ENCODE measurements around the gene LIPA.

Gene LIPA

GRCh38 chr10:89215511-89215910, 36.1 kb downstream of the LIPA start:
- H3K27me3 ChIP-seq (ENCODE audit: control insufficient read depth in 1 of 2, insufficient read depth in 1 of 2, low read length in 2 of 2): no peaks in the 10 kb centered on the region
- no peak overlapping the region for H3K27ac ChIP-seq (ENCODE audit: low read length, poor library complexity, severe bottlenecking)
- H3K4me1 ChIP-seq (ENCODE audit: control insufficient read depth, insufficient read depth, low read depth, low read length): no peaks in the 10 kb centered on the region
- H3K14ac ChIP-seq (ENCODE audit: low read length in 2 of 2): no peak overlapping the region
- no peak overlapping the region for H2AK5ac ChIP-seq (ENCODE audit: low read length, severe bottlenecking)
- H4K8ac ChIP-seq (ENCODE audit: low read length): no peak overlapping the region
- no peak overlapping the region for H3K4me2 ChIP-seq (ENCODE audit: low read length, poor library complexity, severe bottlenecking)
- H3K23ac ChIP-seq (ENCODE audit: low read length in 2 of 2): no peak overlapping the region
- no peak overlapping the region for H2BK15ac ChIP-seq (ENCODE audit: low read depth, poor library complexity, severe bottlenecking)
- H2BK120ac ChIP-seq (ENCODE audit: low read depth, low read length): no peak overlapping the region
- no peak for DNase-seq
- no peak overlapping the region for H3K18ac ChIP-seq (ENCODE audit: low read depth in 1 of 2, low read length in 2 of 2)
- WGBS: 100% methylated on average over 1 of the region's 1 CpG
- peak overlapping the region; percentile 26 for H3K9ac ChIP-seq (ENCODE audit: low read length)
- no peaks in the 10 kb centered on the region for H3K79me1 ChIP-seq (replicated peaks; ENCODE audit: low read length, poor library complexity, severe bottlenecking)
- H3K36me3 ChIP-seq (ENCODE audit: control insufficient read depth in 1 of 2, insufficient read depth in 2 of 2, low read depth in 1 of 2, low read length in 2 of 2): peaks cover 3 to 46% of the 10 kb centered on the region in 2 experiments
- no peaks in the 10 kb centered on the region for H3K9me3 ChIP-seq (ENCODE audit: control insufficient read depth, low read length)
- no peak overlapping the region for H3K4me3 ChIP-seq (ENCODE audit: insufficient read depth in 1 of 2, low read depth in 1 of 2, low read length in 2 of 2)
- no peak overlapping the region for H4K91ac ChIP-seq (ENCODE audit: low read length)
- H3K4ac ChIP-seq (ENCODE audit: low read depth in 1 of 2, low read length in 2 of 2): no peak overlapping the region
- H2BK12ac ChIP-seq (ENCODE audit: low read length in 2 of 2): no peak overlapping the region
- no peak overlapping the region for H2AFZ ChIP-seq (ENCODE audit: low read depth, low read length)
- H2BK5ac ChIP-seq (ENCODE audit: low read depth, low read length, poor library complexity, severe bottlenecking): no peak overlapping the region

DNA sequence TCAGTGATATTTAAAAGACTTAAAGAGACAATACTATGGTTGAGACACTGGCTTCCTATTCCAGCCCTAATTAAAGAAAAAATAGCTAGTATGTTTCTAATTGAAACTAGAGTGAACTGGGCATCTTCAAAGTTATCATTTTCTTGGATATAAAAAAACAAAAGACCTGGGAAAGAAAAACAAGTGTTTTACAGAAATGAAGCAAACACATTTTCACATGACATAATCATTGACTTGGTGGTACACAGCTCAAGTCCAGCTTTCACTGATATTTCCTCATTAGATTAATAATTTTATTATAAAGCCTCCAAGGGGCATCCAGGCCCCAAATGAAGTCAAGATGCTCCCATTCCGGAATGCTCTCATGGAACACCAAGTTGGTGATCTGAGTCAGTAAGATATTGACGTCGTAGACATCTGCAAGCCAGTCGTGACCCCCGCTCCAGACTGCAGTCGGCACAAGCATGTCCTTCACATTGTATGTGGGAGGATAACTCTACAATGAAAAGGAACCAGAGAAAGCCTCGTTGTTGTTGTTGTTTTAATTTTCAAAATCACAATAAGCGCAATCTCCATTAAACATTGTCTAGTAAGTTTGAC, 36.9 kb downstream of the LIPA start:
- Histone ChIP-seq H2BK12ac (ENCODE audit: low read length in 2 of 2) (no peak overlapping the region), H2AFZ (ENCODE audit: low read depth, low read length) (no peak overlapping the region), H3K18ac (ENCODE audit: low read depth in 1 of 2, low read length in 2 of 2) (no peak overlapping the region), H3K9ac (ENCODE audit: low read length) (no peak overlapping the region), H3K14ac (ENCODE audit: low read length in 2 of 2) (no peak overlapping the region), H3K79me1 (replicated peaks; ENCODE audit: low read length, poor library complexity, severe bottlenecking) (no peaks in the 10 kb centered on the region), H2BK120ac (ENCODE audit: low read depth, low read length) (no peak overlapping the region), H3K36me3 (ENCODE audit: control insufficient read depth in 1 of 2, insufficient read depth in 2 of 2, low read depth in 1 of 2, low read length in 2 of 2) (peaks cover 3 to 38% of the 10 kb centered on the region in 2 experiments), H2AK5ac (ENCODE audit: low read length, severe bottlenecking) (no peak overlapping the region), H3K9me3 (ENCODE audit: control insufficient read depth, low read length) (no peaks in the 10 kb centered on the region), H2BK5ac (ENCODE audit: low read depth, low read length, poor library complexity, severe bottlenecking) (no peak overlapping the region), H3K4me3 (ENCODE audit: insufficient read depth in 1 of 2, low read depth in 1 of 2, low read length in 2 of 2) (no peak overlapping the region), H3K4me1 (ENCODE audit: control insufficient read depth, insufficient read depth, low read depth, low read length) (no peaks in the 10 kb centered on the region), H3K27me3 (ENCODE audit: control insufficient read depth in 1 of 2, insufficient read depth in 1 of 2, low read length in 2 of 2) (peaks cover 0 to 5% of the 10 kb centered on the region in 2 experiments), H4K8ac (ENCODE audit: low read length) (no peak overlapping the region), H3K27ac (ENCODE audit: low read length, poor library complexity, severe bottlenecking) (no peak overlapping the region), H2BK15ac (ENCODE audit: low read depth, poor library complexity, severe bottlenecking) (no peak overlapping the region), H3K4me2 (ENCODE audit: low read length, poor library complexity, severe bottlenecking) (no peak overlapping the region), H3K23ac (ENCODE audit: low read length in 2 of 2) (no peak overlapping the region), H3K4ac (ENCODE audit: low read depth in 1 of 2, low read length in 2 of 2) (no peak overlapping the region), H4K91ac (ENCODE audit: low read length) (no peak overlapping the region)
- DNase-seq: no peak
- 97% methylated on average over 7 of the region's 8 CpGs for WGBS

GRCh38 chr10:89213191-89213808, 38.3 kb downstream of the LIPA start:
- WGBS: 61% methylated on average over 4 of the region's 8 CpGs
- H3K36me3 ChIP-seq (ENCODE audit: control insufficient read depth in 1 of 2, insufficient read depth in 2 of 2, low read depth in 1 of 2, low read length in 2 of 2): peaks cover 0 to 31% of the 10 kb centered on the region in 2 experiments

DNA sequence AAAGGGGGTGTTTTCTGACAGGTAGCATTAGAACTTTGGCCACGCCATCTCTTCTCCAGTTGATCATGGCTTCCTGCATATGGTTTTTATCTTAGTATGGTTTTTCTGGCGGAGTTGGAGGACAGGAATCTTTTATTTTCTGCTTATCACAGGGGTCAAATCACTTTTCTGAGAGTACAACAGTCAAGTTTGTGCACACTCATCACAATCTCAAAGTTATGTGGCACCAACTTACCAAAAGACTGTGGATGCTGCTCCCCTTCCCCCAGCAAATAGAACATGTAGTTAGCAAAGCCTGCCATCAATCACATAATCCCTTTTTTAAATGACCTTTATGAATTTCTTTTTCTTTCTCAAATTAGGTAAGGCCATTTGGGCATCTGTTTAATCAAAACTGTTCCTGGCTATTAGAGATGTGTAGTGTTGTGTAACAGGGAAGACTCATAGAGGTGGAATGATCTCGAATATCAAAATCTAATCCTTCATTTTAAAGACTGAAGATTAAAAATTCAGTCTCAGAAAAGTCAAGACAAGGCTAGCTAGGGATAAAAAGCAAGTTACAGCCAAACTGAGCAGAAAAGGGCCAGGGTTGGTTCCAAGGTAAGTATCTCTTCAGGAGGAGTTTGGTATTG, 40.7 kb downstream of the LIPA start:
- Histone ChIP-seq H3K79me1 (replicated peaks; ENCODE audit: low read length, poor library complexity, severe bottlenecking) (no peaks in the 10 kb centered on the region), H2AFZ (ENCODE audit: low read depth, low read length) (no peak overlapping the region), H3K9me3 (ENCODE audit: control insufficient read depth, low read length) (no peaks in the 10 kb centered on the region), H3K27me3 (ENCODE audit: control insufficient read depth in 1 of 2, insufficient read depth in 1 of 2, low read length in 2 of 2) (peaks cover 4 to 32% of the 10 kb centered on the region in 2 experiments), H2BK15ac (ENCODE audit: low read depth, poor library complexity, severe bottlenecking) (no peak overlapping the region), H3K36me3 (ENCODE audit: control insufficient read depth in 1 of 2, insufficient read depth in 2 of 2, low read depth in 1 of 2, low read length in 2 of 2) (peaks cover 0 to 26% of the 10 kb centered on the region in 2 experiments), H2BK5ac (ENCODE audit: low read depth, low read length, poor library complexity, severe bottlenecking) (no peak overlapping the region), H3K4ac (ENCODE audit: low read depth in 1 of 2, low read length in 2 of 2) (no peak overlapping the region), H3K18ac (ENCODE audit: low read depth in 1 of 2, low read length in 2 of 2) (no peak overlapping the region), H4K91ac (ENCODE audit: low read length) (no peak overlapping the region), H3K9ac (ENCODE audit: low read length) (no peak overlapping the region), H2BK120ac (ENCODE audit: low read depth, low read length) (no peak overlapping the region), H2AK5ac (ENCODE audit: low read length, severe bottlenecking) (no peak overlapping the region), H3K23ac (ENCODE audit: low read length in 2 of 2) (no peak overlapping the region), H3K4me2 (ENCODE audit: low read length, poor library complexity, severe bottlenecking) (no peak overlapping the region), H3K4me1 (ENCODE audit: control insufficient read depth, insufficient read depth, low read depth, low read length) (peaks cover 16% of the 10 kb centered on the region), H4K8ac (ENCODE audit: low read length) (no peak overlapping the region), H3K14ac (ENCODE audit: low read length in 2 of 2) (no peak overlapping the region), H3K4me3 (ENCODE audit: insufficient read depth in 1 of 2, low read depth in 1 of 2, low read length in 2 of 2) (no peak overlapping the region), H3K27ac (ENCODE audit: low read length, poor library complexity, severe bottlenecking) (no peak overlapping the region), H2BK12ac (ENCODE audit: low read length in 2 of 2) (no peak overlapping the region)
- DNase-seq: no peak
- WGBS: 100% methylated on average over 2 of the region's 3 CpGs

More at GRCh38 chr10:89213191-89213808, 38.3 kb downstream of the LIPA start:
- Histone ChIP-seq H3K4me3 (ENCODE audit: insufficient read depth in 1 of 2, low read depth in 1 of 2, low read length in 2 of 2) (no peak overlapping the region), H3K27me3 (ENCODE audit: control insufficient read depth in 1 of 2, insufficient read depth in 1 of 2, low read length in 2 of 2) (peaks cover 0 to 15% of the 10 kb centered on the region in 2 experiments), H3K18ac (ENCODE audit: low read depth in 1 of 2, low read length in 2 of 2) (no peak overlapping the region), H3K9ac (ENCODE audit: low read length) (no peak overlapping the region), H2BK15ac (ENCODE audit: low read depth, poor library complexity, severe bottlenecking) (no peak overlapping the region), H2BK120ac (ENCODE audit: low read depth, low read length) (no peak overlapping the region), H2BK12ac (ENCODE audit: low read length in 2 of 2) (no peak overlapping the region), H4K91ac (ENCODE audit: low read length) (no peak overlapping the region), H3K9me3 (ENCODE audit: control insufficient read depth, low read length) (no peaks in the 10 kb centered on the region), H3K4ac (ENCODE audit: low read depth in 1 of 2, low read length in 2 of 2) (no peak overlapping the region), H2AK5ac (ENCODE audit: low read length, severe bottlenecking) (no peak overlapping the region), H2AFZ (ENCODE audit: low read depth, low read length) (no peak overlapping the region), H3K4me2 (ENCODE audit: low read length, poor library complexity, severe bottlenecking) (no peak overlapping the region), H3K79me1 (replicated peaks; ENCODE audit: low read length, poor library complexity, severe bottlenecking) (no peaks in the 10 kb centered on the region), H3K23ac (ENCODE audit: low read length in 2 of 2) (no peak overlapping the region), H4K8ac (ENCODE audit: low read length) (no peak overlapping the region), H2BK5ac (ENCODE audit: low read depth, low read length, poor library complexity, severe bottlenecking) (no peak overlapping the region), H3K27ac (ENCODE audit: low read length, poor library complexity, severe bottlenecking) (no peak overlapping the region), H3K4me1 (ENCODE audit: control insufficient read depth, insufficient read depth, low read depth, low read length) (peaks cover under 1% of the 10 kb centered on the region), H3K14ac (ENCODE audit: low read length in 2 of 2) (no peak overlapping the region)
- peak; percentile 50 for DNase-seq
